Measurements from ENCODE around the gene CT45A10. TPM values are rescaled to one million over a fixed set of nuclear protein-coding genes. Genes with fewer than 3 reads are reported as not detected.

Gene CT45A10
- polyA plus RNA-seq, 2 of the 4 experiments (the other 2 are of a cell fraction): 0.16 TPM; not detected in 1

- POLR2A ChIA-PET: no interaction called here
- 52% methylated on average over 5 of the region's 5 CpGs for WGBS (ENCODE audit: missing lambda C conversion rate)
- FAIRE-seq (no peak), DNase-seq (ENCODE audit: low read depth in 1 of 2, low spot score in 1 of 2) (no peak), ATAC-seq (no peak)
- Histone ChIP-seq H3K9me3 (no peaks in the 10 kb centered on the region), H3K4me1 (no peaks in the 10 kb centered on the region), H3K27ac (no peak overlapping the region), H3K4me2 (no peak overlapping the region), H3K4me3 (no peak overlapping the region)
- TF ChIP-seq JUNB (IDR thresholded peaks at IDR 0.05): no peak
- no peak for TF ChIP-seq NR3C1 (IDR thresholded peaks at IDR 0.05)
- TF ChIP-seq ZNF302 (CRISPR knock-in tag; IDR thresholded peaks at IDR 0.05): no peak
- no peak for TF ChIP-seq CBX2 (IDR thresholded peaks at IDR 0.05; ENCODE audit: borderline replicate concordance, low read depth)
- no peak for TF ChIP-seq CHD4 (IDR thresholded peaks at IDR 0.05; ENCODE audit: borderline replicate concordance)
- no peak for TF ChIP-seq CBX8 (IDR thresholded peaks at IDR 0.05)
- TF ChIP-seq, protein P1, sequence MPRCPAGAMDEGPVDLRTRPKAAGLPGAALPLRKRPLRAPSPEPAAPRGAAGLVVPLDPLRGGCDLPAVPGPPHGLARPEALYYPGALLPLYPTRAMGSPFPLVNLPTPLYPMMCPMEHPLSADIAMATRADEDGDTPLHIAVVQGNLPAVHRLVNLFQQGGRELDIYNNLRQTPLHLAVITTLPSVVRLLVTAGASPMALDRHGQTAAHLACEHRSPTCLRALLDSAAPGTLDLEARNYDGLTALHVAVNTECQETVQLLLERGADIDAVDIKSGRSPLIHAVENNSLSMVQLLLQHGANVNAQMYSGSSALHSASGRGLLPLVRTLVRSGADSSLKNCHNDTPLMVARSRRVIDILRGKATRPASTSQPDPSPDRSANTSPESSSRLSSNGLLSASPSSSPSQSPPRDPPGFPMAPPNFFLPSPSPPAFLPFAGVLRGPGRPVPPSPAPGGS (IDR thresholded peaks at IDR 0.05): no peak
- TF ChIP-seq ZFP36 (IDR thresholded peaks at IDR 0.05; ENCODE audit: borderline replicate concordance, partially characterized antibody): no peak
- TF ChIP-seq BHLHE40 (IDR thresholded peaks at IDR 0.05; ENCODE audit: low read depth, low read length): no peak
- TF ChIP-seq EHF (CRISPR knock-in tag; IDR thresholded peaks at IDR 0.05): no peak
- CTCF ChIA-PET: interaction anchor here (1.0 kb wide), 1 partner anchor 17 kb away, joined by 3 read pairs; no protein-coding TSS in a partner anchor
These were observed 21.2 kb upstream of the CT45A10 start for GRCh38 chrX:135914404-135914803.

GRCh38 chrX:135910251-135910650 lies 17.0 kb upstream of the CT45A10 start:
- ATAC-seq (no peak), FAIRE-seq (no peak), DNase-seq (ENCODE audit: low read depth in 1 of 2, low spot score in 1 of 2) (no peak)
- no peaks in the 10 kb centered on the region for H3K9me3 ChIP-seq
- CTCF ChIA-PET: no interaction called here
- 0% methylated on average over 5 of the region's 5 CpGs for WGBS (ENCODE audit: missing lambda C conversion rate)
- H3K4me2 ChIP-seq: no peak overlapping the region
- POLR2A ChIA-PET: no interaction called here
- no peak overlapping the region for H3K27ac ChIP-seq
- no peak overlapping the region for H3K4me3 ChIP-seq
- H3K4me1 ChIP-seq: no peaks in the 10 kb centered on the region
- TF ChIP-seq NR3C1 (IDR thresholded peaks at IDR 0.05) (no peak), FOXS1 (CRISPR knock-in tag; IDR thresholded peaks at IDR 0.05) (no peak), MAX (IDR thresholded peaks at IDR 0.05) (no peak), CHD2 (IDR thresholded peaks at IDR 0.05; ENCODE audit: low read length, partially characterized antibody) (no peak), CEBPB (IDR thresholded peaks at IDR 0.05) (no peak), ATOH8 (CRISPR knock-in tag; IDR thresholded peaks at IDR 0.05; ENCODE audit: low read depth) (no peak), SREBF2 (IDR thresholded peaks at IDR 0.05) (no peak), USF2 (IDR thresholded peaks at IDR 0.05) (no peak), E2F6 (IDR thresholded peaks at IDR 0.05; ENCODE audit: borderline replicate concordance, low read depth) (no peak), KDM1A (IDR thresholded peaks at IDR 0.05; ENCODE audit: low read depth) (no peak)
- TF ChIP-seq, protein P1 (IDR thresholded peaks at IDR 0.05): no peak

DNA sequence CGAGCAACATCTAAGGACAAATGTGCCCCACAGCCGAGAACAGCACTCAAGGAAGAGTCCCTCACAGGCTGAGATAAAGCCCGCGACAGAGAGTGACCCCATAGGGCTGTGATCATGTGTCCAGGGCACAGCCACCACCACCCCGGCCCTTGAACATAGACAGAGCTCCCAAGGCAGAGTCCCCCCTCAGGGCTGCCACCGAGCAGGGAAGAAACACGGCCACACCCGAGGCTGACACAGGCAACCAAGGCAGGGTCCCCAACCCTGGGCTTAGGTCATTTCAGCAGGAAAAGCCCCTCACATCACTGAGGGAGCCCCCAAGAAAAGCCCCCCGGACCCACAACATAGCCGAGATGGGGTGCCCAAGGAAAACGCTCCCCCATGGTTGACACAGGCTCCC lies 463 bp downstream of the CT45A10 start:
- TF ChIP-seq ESRRA (IDR thresholded peaks at IDR 0.05; ENCODE audit: borderline replicate concordance, low read length): no peak
- TF ChIP-seq CBX2 (IDR thresholded peaks at IDR 0.05; ENCODE audit: borderline replicate concordance, low read depth): no peak
- TF ChIP-seq FOSB (CRISPR knock-in tag; IDR thresholded peaks at IDR 0.05): no peak
- no peak for TF ChIP-seq ZNF302 (CRISPR knock-in tag; IDR thresholded peaks at IDR 0.05)
- no peak for TF ChIP-seq JUNB (IDR thresholded peaks at IDR 0.05)
- TF ChIP-seq, protein P2, sequence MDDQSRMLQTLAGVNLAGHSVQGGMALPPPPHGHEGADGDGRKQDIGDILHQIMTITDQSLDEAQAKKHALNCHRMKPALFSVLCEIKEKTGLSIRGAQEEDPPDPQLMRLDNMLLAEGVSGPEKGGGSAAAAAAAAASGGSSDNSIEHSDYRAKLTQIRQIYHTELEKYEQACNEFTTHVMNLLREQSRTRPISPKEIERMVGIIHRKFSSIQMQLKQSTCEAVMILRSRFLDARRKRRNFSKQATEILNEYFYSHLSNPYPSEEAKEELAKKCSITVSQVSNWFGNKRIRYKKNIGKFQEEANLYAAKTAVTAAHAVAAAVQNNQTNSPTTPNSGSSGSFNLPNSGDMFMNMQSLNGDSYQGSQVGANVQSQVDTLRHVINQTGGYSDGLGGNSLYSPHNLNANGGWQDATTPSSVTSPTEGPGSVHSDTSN (IDR thresholded peaks at IDR 0.05): no peak
- TF ChIP-seq RAD21 (conservative IDR thresholded peaks at IDR 0.05 in 1 of 2, IDR thresholded peaks at IDR 0.05 in 1 of 2): no peak
- no peak for TF ChIP-seq ATOH8 (CRISPR knock-in tag; IDR thresholded peaks at IDR 0.05; ENCODE audit: low read depth)
- TF ChIP-seq BHLHE40 (IDR thresholded peaks at IDR 0.05; ENCODE audit: low read depth, low read length): no peak
- no peak for TF ChIP-seq HEYL (CRISPR knock-in tag; IDR thresholded peaks at IDR 0.05)
- TF ChIP-seq CTCF (IDR thresholded peaks at IDR 0.05): no peak
- ATAC-seq (no peak), DNase-seq (ENCODE audit: low read depth in 1 of 2, low spot score in 1 of 2) (no peak), FAIRE-seq (no peak)
- WGBS (ENCODE audit: missing lambda C conversion rate): 29% methylated on average over 4 of the region's 11 CpGs
- Histone ChIP-seq H3K27ac (no peak overlapping the region), H3K4me3 (no peak overlapping the region), H3K4me1 (no peaks in the 10 kb centered on the region), H3K4me2 (no peak overlapping the region), H3K9me3 (no peaks in the 10 kb centered on the region)
- CTCF ChIA-PET: no interaction called here
- POLR2A ChIA-PET: no interaction called here
